GM13976 (cell line): ENCODE measurements around the gene IL1F10.

Experiments used
- DNase-seq: peaks from one replicate; pipeline ENCODE4 v3.0.0; 2012; ENCODE audit warnings: low spot score
- in situ Hi-C: fragments of 300-500 bp; cut with MboI; formaldehyde crosslinking; loops from one replicate; pipeline ENCODE4 v1.12.0; 2022; ENCODE audit warnings: low sequenced_read_pairs, mixed read lengths, inconsistent platforms; ENCODE audit not compliant: unreplicated experiment
- TF ChIP-seq, protein P1 (sequence below): IDR thresholded peaks from 2 replicates; pipeline ENCODE4 v1.5.1; 2012; ENCODE audit warnings: borderline replicate concordance, mild to moderate bottlenecking; ENCODE audit not compliant: insufficient read depth; ENCODE audit errors: extremely low read depth, missing control alignments, control extremely low read depth

IL1F10 gene

DNA sequence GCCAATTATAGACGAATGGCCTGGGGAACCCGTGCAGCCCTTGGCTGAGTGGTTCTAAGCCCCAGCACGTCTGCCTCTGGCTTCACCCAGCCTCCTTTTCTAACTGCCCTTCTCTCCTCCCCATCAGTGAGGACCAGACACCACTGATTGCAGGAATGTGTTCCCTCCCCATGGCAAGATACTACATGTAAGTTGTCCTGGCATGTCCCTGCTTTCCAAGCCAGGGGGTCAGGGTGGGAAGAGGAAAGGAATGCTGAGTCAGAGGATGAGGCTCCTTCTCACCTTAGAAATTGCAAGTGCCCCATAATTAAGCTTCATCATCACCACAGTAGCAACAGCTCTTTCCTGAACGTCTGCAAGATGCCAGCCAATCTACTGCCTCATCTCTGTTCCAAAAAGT, 4.8 kb downstream of the IL1F10 start:
- in situ Hi-C loops, result no loop called here
- no peak for DNase-seq
- TF ChIP-seq, protein P1, sequence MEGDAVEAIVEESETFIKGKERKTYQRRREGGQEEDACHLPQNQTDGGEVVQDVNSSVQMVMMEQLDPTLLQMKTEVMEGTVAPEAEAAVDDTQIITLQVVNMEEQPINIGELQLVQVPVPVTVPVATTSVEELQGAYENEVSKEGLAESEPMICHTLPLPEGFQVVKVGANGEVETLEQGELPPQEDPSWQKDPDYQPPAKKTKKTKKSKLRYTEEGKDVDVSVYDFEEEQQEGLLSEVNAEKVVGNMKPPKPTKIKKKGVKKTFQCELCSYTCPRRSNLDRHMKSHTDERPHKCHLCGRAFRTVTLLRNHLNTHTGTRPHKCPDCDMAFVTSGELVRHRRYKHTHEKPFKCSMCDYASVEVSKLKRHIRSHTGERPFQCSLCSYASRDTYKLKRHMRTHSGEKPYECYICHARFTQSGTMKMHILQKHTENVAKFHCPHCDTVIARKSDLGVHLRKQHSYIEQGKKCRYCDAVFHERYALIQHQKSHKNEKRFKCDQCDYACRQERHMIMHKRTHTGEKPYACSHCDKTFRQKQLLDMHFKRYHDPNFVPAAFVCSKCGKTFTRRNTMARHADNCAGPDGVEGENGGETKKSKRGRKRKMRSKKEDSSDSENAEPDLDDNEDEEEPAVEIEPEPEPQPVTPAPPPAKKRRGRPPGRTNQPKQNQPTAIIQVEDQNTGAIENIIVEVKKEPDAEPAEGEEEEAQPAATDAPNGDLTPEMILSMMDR, result no peak

DNA sequence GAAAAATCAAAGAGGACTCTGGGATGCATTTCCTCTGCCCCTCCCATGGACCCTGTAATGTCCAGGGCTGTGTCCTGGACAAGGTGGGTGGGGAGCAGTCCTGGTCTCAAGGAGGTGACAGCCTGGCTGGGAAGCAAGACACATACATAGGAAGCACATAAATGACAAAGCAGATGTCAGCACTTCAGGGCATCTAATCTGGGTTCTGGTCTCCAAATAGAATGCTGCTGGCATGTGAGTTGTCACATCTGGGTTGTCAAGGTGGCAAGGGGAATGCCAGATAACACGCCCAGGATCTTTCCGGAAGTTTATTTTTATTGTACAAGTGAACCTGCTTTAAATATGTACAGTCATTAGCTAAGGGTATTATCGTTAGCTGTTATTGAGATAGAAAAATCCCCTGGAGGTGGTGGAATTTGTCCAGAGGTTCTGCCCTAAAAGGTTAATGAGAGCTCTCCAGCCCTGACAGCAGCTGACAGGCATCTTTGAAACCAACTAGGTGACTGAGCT, 5.6 kb downstream of the IL1F10 start:
- TF ChIP-seq, protein P1, result no peak
- DNase-seq, result no peak
- in situ Hi-C loops, result no loop called here

DNA sequence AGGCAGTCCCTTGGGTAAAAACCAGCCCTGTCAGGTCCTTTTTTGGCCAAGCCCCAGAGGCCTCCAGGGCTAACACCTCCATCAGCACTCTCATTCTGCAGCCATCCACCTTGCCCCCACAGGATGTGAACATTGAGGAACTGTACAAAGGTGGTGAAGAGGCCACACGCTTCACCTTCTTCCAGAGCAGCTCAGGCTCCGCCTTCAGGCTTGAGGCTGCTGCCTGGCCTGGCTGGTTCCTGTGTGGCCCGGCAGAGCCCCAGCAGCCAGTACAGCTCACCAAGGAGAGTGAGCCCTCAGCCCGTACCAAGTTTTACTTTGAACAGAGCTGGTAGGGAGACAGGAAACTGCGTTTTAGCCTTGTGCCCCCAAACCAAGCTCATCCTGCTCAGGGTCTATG, 7.3 kb downstream of the IL1F10 start:
- in situ Hi-C loops, result no loop called here
- no peak for DNase-seq
- TF ChIP-seq, protein P1, result no peak

DNA sequence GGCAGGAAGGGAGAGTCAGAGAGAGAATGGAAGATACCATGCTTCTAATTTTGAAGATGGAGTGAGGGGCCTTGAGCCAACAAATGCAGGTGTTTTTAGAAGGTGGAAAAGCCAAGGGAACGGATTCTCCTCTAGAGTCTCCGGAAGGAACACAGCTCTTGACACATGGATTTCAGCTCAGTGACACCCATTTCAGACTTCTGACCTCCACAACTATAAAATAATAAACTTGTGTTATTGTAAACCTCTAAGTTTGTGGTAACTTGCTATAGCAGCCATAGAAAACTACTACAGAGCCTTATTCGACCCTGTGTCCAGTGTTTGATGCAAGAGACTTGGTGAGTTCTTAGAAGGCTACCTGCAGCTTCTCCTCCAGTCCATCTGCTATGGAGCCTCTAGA, 7.8 kb downstream of the IL1F10 start:
- no peak for DNase-seq
- in situ Hi-C loops, result no loop called here
- TF ChIP-seq, protein P1, result no peak

DNA sequence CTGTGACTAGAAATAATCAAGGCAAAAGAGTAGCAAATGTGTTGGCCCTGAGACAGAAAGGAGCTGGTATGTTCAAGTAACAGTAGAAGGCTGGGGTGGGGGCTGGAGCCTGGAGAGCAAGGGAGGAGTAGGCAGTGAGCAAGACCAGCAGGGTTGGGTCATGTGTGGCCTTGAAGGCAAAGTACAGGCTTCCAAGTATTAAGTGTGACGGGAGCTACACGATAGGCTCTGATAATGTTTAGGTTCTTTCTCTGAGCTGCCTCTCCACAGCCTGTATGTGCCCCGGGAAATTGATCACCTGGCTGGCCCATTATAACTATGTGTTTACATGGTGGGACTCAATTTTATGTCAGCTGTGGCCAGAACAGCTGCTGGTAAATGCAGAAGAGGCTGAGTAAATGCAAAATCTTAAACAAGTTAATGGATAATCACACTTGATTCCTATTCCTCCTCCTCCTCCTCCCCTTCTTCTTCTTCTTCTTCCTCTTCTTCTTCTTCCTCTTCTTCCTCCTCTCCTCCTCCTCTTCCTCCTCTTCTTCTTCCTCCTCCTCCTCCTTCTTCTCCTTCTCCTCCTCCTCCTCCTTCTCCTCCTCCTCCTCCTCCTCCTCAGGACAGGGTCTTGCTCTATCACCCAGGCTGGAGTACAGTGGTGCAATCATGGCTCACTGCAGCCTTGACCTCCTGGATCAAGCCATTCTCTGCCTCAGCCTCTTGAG, 9.3 kb downstream of the IL1F10 start:
- no peak for DNase-seq
- in situ Hi-C loops, result no loop called here
- TF ChIP-seq, protein P1, result no peak

DNA sequence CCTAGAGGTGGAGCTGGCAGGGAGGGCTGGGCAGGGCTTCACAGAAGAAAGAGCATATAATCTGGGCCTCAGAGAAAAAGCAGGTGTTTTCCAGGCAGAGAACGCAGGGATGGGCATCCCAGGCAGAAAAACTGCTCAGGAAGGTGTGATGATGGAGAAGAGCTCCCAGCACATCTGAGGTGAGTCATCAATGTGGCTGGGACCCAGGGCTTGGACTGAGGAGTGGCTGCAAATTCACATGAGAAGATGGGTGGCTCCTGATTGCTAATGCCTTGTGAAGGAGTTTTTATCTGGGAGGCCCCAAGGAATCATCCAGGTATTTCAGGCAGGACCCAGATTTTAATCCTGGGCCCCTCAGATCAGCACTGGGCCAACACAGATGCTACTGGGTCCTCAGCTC, 10.2 kb downstream of the IL1F10 start:
- in situ Hi-C loops, result no loop called here
- no peak for DNase-seq
- TF ChIP-seq, protein P1, result no peak
